Stimulated activated CD4-positive, alpha-beta T cell treated with anti-CD3 and anti-CD28 coated beads, Interleukin-1b, Interleukin-23, amount 100 ng/mL, for 1 hour (primary cell): ENCODE measurements around the gene NRTN.
"Not testable (repeated sequence)": the region's sequence is repeated elsewhere in the genome, so short reads cannot be mapped to it uniquely, and the experiment has no call there.

Source experiments
- DNase-seq, 2 donors: peaks; one replicate each; pipeline ENCODE4 v3.0.0-alpha.2; 2020; ENCODE audit warnings: low read depth in 2 of 2

NRTN gene

GRCh38 chr19:5867201-5868136, 62.6 kb downstream of the NRTN start:
- DNase-seq, result no peak

DNA sequence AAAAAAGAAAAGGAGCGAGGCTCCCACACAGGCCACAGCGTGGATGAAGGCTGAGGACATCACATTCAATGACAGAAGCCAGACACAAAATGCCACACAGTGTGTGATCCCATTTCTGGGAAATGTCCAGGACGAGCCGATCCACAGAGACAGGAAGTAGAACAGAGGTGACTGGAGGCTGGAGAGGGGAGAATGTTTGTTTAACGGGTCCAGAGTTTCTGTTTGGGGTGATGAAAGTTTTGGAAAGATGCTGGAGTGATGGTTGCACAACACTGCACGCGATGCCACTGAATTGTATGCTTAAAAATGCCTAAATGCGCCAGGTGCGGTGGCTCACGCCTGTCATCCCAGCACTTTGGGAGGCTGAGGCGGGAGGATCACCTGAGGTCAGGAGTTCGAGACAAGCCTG, 66.1 kb downstream of the NRTN start:
- no peak for DNase-seq

GRCh38 chr19:5873617-5874199, 68.8 kb downstream of the NRTN start:
- no peak for DNase-seq

GRCh38 chr19:5874496-5874895, 69.6 kb downstream of the NRTN start:
- DNase-seq, result not testable (repeated sequence)

- DNase-seq, result no peak
Measured at GRCh38 chr19:5877427-5877826, 72.6 kb downstream of the NRTN start.

GRCh38 chr19:5877882-5878281, 73.0 kb downstream of the NRTN start:
- no peak for DNase-seq
